ENCODE measurements around the gene SORBS1.

DNA sequence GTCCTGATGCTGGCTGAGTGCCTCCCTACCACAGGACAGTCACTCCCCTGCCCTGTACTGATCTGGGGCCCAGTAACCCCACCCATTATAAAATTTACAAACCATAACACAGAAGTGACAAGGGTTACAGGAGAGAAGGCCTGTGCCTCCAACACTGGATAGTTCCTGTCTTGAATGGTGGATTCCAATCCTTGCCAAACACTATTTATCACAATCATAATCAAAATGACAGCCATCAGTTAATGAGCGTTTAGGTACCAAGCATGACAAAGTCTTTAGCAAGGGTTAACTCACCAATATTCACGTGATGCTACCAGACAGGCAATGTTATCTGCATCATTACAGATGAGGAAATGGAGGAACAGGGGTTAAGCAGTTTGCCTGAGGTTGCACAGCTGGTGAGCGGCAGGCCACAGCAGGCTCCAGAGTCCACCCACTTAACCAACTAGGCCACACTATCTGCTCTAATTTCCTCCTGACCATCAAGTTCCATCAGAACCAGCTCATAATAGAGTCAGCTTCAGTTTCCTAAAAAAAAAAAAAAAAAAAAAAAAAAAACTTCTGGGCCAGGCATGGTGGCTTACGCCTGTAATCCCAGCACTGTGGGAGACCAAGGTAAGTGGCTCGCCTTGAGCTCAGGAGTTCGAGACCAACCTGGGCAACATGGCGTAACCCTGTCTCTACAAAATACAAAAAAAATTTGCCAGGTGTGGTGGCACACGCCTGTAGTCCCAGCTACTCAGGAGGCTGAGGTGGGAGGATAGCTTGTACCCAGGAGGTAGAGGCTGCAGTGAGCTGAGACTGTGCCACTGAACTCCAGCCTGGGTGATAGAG, 284.6 kb downstream of the SORBS1 start:
- TF ChIP-seq, protein P1, sequence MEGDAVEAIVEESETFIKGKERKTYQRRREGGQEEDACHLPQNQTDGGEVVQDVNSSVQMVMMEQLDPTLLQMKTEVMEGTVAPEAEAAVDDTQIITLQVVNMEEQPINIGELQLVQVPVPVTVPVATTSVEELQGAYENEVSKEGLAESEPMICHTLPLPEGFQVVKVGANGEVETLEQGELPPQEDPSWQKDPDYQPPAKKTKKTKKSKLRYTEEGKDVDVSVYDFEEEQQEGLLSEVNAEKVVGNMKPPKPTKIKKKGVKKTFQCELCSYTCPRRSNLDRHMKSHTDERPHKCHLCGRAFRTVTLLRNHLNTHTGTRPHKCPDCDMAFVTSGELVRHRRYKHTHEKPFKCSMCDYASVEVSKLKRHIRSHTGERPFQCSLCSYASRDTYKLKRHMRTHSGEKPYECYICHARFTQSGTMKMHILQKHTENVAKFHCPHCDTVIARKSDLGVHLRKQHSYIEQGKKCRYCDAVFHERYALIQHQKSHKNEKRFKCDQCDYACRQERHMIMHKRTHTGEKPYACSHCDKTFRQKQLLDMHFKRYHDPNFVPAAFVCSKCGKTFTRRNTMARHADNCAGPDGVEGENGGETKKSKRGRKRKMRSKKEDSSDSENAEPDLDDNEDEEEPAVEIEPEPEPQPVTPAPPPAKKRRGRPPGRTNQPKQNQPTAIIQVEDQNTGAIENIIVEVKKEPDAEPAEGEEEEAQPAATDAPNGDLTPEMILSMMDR (IDR thresholded peaks at IDR 0.05): no peak
- TF ChIP-seq POLR2A (IDR thresholded peaks at IDR 0.05) (no peak), POLR2AphosphoS5 (IDR thresholded peaks at IDR 0.05; ENCODE audit: insufficient read depth in 1 of 2, low read depth in 1 of 2) (no peak)
